ENCODE measurements around the gene TMEM106C. TPM values are rescaled to one million over a fixed set of nuclear protein-coding genes. Genes with fewer than 3 reads are reported as not detected.

Gene TMEM106C
- total and polyA plus RNA-seq, 2 of the 4 experiments (the other 2 are of a cell fraction): 72.1 to 74.6 TPM

- Histone ChIP-seq H2AK9ac (replicated peaks; ENCODE audit: low read depth, low read length, poor library complexity) (peak overlapping the region; percentile 55), H4K91ac (ENCODE audit: insufficient read depth, low read depth, low read length) (no peak overlapping the region), H3K23ac (ENCODE audit: low read depth, low read length) (no peak overlapping the region), H2BK15ac (ENCODE audit: low read depth, low read length) (no peak overlapping the region), H3K36me3 (ENCODE audit: control insufficient read depth, insufficient read depth, low read length) (no peaks in the 10 kb centered on the region), H3K4me3 (ENCODE audit: insufficient read depth, low read depth, low read length) (no peak overlapping the region), H3K4me1 (ENCODE audit: control insufficient read depth, insufficient read depth, low read length) (peaks cover 12% of the 10 kb centered on the region), H4K20me1 (ENCODE audit: insufficient read depth, low read length) (no peaks in the 10 kb centered on the region; the same call in 1 of the 2 replicates), H4K8ac (ENCODE audit: low read depth in 2 of 2, low read length in 2 of 2) (no peak overlapping the region), H2BK120ac (ENCODE audit: low read depth, low read length) (no peak overlapping the region), H3K27me3 (ENCODE audit: control insufficient read depth, insufficient read depth, low read length) (peaks cover 14% of the 10 kb centered on the region), H2AK5ac (ENCODE audit: low read depth, low read length) (no peak overlapping the region), H3K14ac (replicated peaks; ENCODE audit: low read depth, low read length) (no peak overlapping the region), H3K9me3 (ENCODE audit: control insufficient read depth, insufficient read depth, low read length) (no peaks in the 10 kb centered on the region), H3K4ac (ENCODE audit: low read depth, low read length) (no peak overlapping the region), H3K79me1 (ENCODE audit: low read depth in 1 of 2, low read length in 2 of 2) (no peaks in the 10 kb centered on the region), H2BK20ac (ENCODE audit: low read depth, low read length) (no peak overlapping the region), H3K9me1 (ENCODE audit: insufficient read depth, low read length) (peaks cover 6% of the 10 kb centered on the region; the same call in 1 of the 2 replicates), H3K4me2 (ENCODE audit: low read depth, low read length) (no peak overlapping the region), H2AFZ (replicated peaks; ENCODE audit: low read length, poor library complexity) (no peak overlapping the region), H3K9ac (ENCODE audit: low read depth, low read length) (no peak overlapping the region), H3K56ac (ENCODE audit: extremely low read depth, insufficient read depth, low read length) (no peak overlapping the region), H4K5ac (ENCODE audit: low read depth, low read length) (no peak overlapping the region), H2BK5ac (ENCODE audit: low read depth, low read length, poor library complexity, severe bottlenecking) (no peak overlapping the region), H3K27ac (ENCODE audit: insufficient read depth, low read length) (no peak overlapping the region), H3K18ac (ENCODE audit: low read depth, low read length) (no peak overlapping the region)
- ATAC-seq (ENCODE audit: low read depth): no peak
- DNase-seq: no peak
- no peak for TF ChIP-seq FOS (IDR thresholded peaks at IDR 0.05; ENCODE audit: low read depth, low read length)
- no peak for TF ChIP-seq RAD21 (IDR thresholded peaks at IDR 0.05; ENCODE audit: low read length)
- no TSS peak for BruUV-seq (replicated peaks)
- ChIA-PET POLR2A (ENCODE audit: unreplicated experiment) (no interaction called here), CTCF (no interaction called here)
- dilution Hi-C loops (cut with HindIII; ENCODE audit: low sequenced_read_pairs, unreplicated experiment) (no loop called here), intact Hi-C loops (cut with micrococcal nuclease) (no loop called here), in situ Hi-C loops (cut with MboI; ENCODE audit: low sequenced_read_pairs) (no loop called here)
- WGBS, 2 experiments (ENCODE audit: extremely low coverage in 2 of 2, insufficient read length in 1 of 2): 86% methylated on average over 6 of the region's 12 CpGs; no CpG with 5 or more reads in 1 of the 2 experiments
These were observed 19.6 kb upstream of the TMEM106C start for GRCh38 chr12:47943623-47944340.

Data from IMR-90 (cell line).